CD4-positive, alpha-beta T cell treated with Interleukin-2 at 100 ng/mL for 4 hours (primary cell): Measurements from ENCODE around the gene PI4KB.
A peak's percentile ranks its signal among the peaks of the same experiment; 100 is the strongest.

Source experiments
- DNase-seq: peaks from one replicate; pipeline ENCODE4 v3.0.0-alpha.2; 2020; ENCODE audit warnings: low spot score

Gene PI4KB

GRCh38 chr1:151311589-151312331, 15.5 kb downstream of the PI4KB start:
- peak; percentile 89 for DNase-seq

DNA sequence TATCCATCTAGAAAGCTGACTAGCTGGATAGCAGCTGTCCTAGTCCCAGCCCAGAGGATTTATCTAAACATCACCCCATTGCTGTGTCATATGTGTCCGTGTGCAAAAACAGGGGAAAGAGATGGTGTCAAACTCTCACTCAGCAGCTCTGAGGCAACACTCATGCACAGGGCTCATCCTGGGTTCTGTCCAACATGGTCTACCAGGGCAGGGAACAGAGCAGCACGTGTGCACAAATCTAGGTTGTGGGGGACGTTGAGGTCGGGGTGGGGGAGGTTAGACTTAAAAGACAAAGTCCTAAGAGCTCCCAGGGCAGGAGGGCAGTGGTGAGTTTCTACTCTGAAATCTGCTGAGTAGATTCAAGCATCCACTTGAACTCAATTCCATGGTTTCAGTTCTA, 16.2 kb downstream of the PI4KB start:
- DNase-seq, result no peak

GRCh38 chr1:151309811-151310323, 17.3 kb downstream of the PI4KB start:
- DNase-seq, result no peak

DNA sequence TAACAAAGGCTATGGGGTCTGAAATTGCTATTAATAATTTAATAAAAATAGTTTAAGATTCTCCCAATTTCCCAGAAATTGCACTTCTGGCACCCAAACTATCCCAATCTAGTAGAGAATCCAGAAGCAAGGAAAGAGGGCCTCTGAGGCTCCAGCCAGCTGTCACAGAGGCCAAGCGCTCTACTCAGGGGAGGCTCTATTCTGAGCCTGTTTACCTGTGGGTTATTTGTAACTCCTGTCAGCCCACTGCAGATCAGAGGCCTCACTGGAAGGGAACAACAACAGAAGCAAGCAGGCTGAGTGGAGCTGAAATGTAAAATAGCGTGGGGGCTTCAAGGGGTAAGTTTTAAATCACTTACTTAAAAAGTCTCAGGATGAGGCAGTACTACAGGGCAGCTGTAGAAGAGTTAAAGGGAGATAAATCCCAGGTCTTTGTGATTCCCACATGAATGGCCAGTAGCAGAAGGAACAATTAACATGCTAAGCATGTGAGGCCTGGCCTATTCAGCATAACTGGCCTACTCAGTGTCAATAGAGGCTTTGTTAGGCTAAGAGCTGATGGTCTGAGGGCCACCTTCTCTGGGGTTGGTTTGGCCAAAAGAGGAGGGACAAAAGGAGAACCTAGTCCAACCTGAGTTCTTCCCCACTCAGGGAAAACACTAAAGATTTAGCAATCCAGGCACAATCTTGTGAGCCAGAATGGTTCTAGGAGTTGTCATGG, 32.3 kb downstream of the PI4KB start:
- no peak for DNase-seq

- DNase-seq, result no peak
Measured at GRCh38 chr1:151293093-151293492, 34.1 kb downstream of the PI4KB start.

- no peak for DNase-seq
Measured at GRCh38 chr1:151292207-151293030, 34.8 kb downstream of the PI4KB start.

DNA sequence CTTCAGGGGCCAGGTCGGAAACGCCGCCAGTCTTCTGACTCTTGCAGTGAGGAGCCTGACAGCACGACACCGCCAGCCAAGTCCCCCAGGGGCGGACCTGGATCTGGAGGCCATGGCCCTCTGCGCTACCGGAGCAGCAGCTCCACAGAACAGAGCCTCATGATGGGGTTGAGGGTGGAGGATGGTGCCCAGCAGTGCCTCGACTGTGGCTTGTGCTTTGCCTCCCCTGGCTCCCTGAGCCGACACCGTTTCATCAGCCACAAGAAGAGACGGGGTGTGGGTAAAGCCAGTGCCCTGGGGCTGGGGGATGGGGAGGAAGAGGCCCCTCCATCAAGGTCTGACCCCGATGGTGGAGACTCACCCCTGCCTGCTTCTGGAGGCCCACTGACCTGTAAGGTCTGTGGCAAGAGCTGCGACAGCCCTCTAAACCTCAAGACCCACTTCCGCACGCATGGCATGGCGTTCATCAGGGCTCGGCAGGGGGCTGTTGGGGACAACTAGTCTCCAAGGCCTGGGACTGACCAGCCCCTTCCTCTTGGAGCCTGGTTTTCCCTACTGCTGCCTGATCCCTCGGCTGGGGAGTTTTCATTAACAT, 36.4 kb downstream of the PI4KB start:
- DNase-seq, result no peak

DNA sequence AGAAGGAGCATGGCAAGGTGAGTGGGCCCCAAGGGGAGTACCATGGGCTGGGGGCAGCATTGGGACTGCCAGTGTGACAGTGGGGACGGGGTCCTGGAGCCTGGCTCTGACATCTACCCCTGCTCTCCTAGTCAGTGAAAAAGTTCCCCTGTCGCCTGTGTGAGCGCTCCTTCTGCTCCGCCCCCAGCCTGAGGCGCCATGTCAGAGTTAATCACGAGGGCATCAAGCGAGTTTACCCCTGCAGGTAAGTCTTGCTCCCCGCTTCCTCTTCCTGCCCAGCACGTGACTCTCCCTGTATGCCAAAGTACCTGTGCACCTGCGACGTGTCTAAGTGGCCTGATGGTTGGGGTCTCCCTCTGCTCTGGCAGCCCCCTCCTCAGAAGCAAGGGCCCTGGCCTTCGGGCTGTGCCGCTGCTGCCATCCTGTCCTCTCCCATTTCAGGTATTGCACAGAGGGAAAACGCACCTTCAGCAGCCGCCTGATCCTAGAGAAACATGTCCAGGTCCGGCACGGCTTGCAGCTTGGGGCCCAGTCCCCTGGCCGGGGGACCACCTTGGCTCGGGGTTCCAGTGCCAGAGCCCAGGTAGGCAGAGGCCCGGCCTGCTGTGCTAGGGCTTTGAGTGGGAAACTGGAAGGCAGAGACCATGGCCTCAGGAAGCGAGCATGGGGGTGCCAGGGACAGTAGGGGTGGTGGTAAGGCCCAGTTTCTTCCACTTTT, 37.1 kb downstream of the PI4KB start:
- no peak for DNase-seq

DNA sequence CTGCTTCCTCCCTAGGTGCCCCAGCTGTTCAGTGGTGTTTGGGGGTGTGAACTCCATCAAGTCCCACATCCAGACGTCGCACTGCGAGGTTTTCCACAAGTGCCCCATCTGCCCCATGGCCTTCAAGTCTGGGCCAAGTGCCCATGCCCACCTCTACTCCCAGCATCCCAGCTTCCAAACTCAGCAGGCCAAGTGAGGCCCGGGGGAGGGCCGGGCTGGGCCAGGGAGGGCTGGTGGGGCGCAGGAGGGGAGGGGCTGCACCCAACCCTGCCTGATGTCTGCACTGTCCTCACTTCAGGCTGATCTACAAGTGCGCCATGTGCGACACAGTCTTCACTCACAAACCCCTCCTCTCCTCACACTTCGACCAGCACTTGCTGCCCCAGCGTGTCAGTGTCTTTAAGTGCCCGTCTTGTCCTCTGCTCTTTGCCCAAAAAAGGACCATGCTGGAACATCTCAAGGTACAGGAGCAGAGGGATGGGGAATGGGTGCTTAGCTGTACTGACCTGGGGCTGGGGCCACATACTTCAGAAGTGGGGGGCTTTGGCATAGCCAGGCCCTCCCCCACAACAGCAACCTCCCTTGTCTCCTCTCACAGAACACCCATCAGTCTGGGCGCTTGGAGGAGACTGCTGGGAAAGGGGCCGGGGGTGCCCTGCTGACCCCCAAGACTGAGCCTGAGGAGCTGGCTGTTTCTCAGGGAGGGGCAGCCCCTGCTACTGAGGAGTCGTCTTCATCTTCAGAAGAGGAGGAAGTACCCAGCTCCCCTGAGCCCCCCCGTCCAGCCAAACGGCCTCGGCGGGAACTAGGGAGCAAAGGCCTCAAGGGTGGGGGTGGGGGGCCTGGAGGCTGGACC, 37.9 kb downstream of the PI4KB start:
- DNase-seq, result no peak

- DNase-seq, result no peak
Measured at GRCh38 chr1:151288502-151288901, 38.7 kb downstream of the PI4KB start.

GRCh38 chr1:151287767-151288500, 39.3 kb downstream of the PI4KB start:
- no peak for DNase-seq

GRCh38 chr1:151287341-151287699, 39.9 kb downstream of the PI4KB start:
- no peak for DNase-seq

- DNase-seq, result no peak
Measured at GRCh38 chr1:151286619-151287340, 40.4 kb downstream of the PI4KB start.

DNA sequence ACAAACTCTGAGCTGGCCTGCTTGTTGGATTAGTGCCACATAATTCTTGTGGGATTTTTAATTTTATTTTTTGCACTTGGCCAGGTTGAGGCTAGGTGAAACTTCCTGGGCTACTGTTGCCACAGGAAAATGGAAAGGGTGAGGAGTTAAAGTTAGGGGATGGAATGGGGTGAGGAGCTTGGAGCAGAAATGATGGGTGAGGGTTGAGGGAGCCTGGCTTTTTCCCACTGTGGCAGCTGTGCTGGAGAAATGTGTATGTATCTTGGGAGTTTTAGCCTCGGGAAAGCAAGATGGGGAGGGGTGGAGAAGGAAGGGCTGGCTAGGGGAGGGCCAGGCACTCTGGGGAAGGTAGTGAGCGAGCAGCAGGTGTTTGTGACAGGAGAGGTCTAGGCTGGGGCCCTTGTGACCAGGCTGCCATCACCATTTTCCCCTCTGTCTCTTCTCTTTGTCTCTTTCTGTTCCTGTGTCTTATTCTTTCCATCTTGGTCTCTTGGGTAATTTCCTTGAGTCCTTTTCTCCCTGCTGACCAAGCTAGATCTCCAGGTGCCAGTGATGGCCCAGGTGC, 43.1 kb downstream of the PI4KB start:
- DNase-seq, result no peak

GRCh38 chr1:151282883-151283725, 44.1 kb downstream of the PI4KB start:
- peak; percentile 8 for DNase-seq

GRCh38 chr1:151281969-151282882, 45.0 kb downstream of the PI4KB start, which contains the start of gene ZNF687:
Gene ZNF687, plus strand, starts transcription at chr1:151282299. Its CDS starts 3,993 bp downstream, at chr1:151286292.
- peak; percentile 99 for DNase-seq
